ENCODE data around the gene NCAPD3. TPM values are rescaled to one million over a fixed set of nuclear protein-coding genes. Genes with fewer than 3 reads are reported as not detected.

NCAPD3 gene
- total and polyA plus RNA-seq, 2 donors (not counting 1 experiment from before 2014, with no cell fraction given) = 7.4 to 11.4 TPM

- TF ChIP-seq CTCF (conservative IDR thresholded peaks at IDR 0.05 in 1 of 2, IDR thresholded peaks at IDR 0.05 in 1 of 2; ENCODE audit: low read depth in 1 of 2, low read length in 2 of 2) = no peak
- TF ChIP-seq EZH2 (IDR thresholded peaks at IDR 0.05; ENCODE audit: low read length, missing control alignments) = no peak
- Histone ChIP-seq H3K9me3 (ENCODE audit: control insufficient read depth, insufficient read depth, low read depth, low read length) (no peaks in the 10 kb centered on the region), H4K20me1 (ENCODE audit: control insufficient read depth, extremely low read depth, insufficient read depth, low read length) (no peaks in the 10 kb centered on the region), H3K79me2 (ENCODE audit: control insufficient read depth, insufficient read depth, low read length) (no peaks in the 10 kb centered on the region), H3K9ac (ENCODE audit: insufficient read depth, low read length) (no peak overlapping the region), H2AFZ (ENCODE audit: low read length) (no peak overlapping the region), H3K27me3 (ENCODE audit: control insufficient read depth, insufficient read depth, low read length) (no peaks in the 10 kb centered on the region), H3K4me2 (ENCODE audit: extremely low read depth, insufficient read depth, low read length) (no peak overlapping the region), H3K4me1 (ENCODE audit: control insufficient read depth, extremely low read depth, insufficient read depth, low read length) (no peaks in the 10 kb centered on the region), H3K36me3 (ENCODE audit: control insufficient read depth, insufficient read depth, low read length) (peaks cover 5% of the 10 kb centered on the region), H3K4me3 (replicated peaks in 1 of 4; ENCODE audit: control extremely low read depth in 1 of 4, insufficient read depth in 1 of 4, low read depth in 3 of 4, low read length in 4 of 4) (no peak overlapping the region), H3K27ac (ENCODE audit: insufficient read depth, low read length) (no peak overlapping the region)
- DNase-seq (ENCODE audit: low read depth in 2 of 2) = no peak
Observed at GRCh38 chr11:134173296-134173695, 50.5 kb downstream of the NCAPD3 start.

- H3K79me2 ChIP-seq (ENCODE audit: control insufficient read depth, insufficient read depth, low read length) = no peaks in the 10 kb centered on the region
- no peaks in the 10 kb centered on the region for H3K4me1 ChIP-seq (ENCODE audit: control insufficient read depth, extremely low read depth, insufficient read depth, low read length)
- no peaks in the 10 kb centered on the region for H3K27me3 ChIP-seq (ENCODE audit: control insufficient read depth, insufficient read depth, low read length)
- peaks cover 5% of the 10 kb centered on the region for H3K36me3 ChIP-seq (ENCODE audit: control insufficient read depth, insufficient read depth, low read length)
- no peak for TF ChIP-seq EZH2 (IDR thresholded peaks at IDR 0.05; ENCODE audit: low read length, missing control alignments)
- no peak for TF ChIP-seq CTCF (conservative IDR thresholded peaks at IDR 0.05 in 1 of 2, IDR thresholded peaks at IDR 0.05 in 1 of 2; ENCODE audit: low read depth in 1 of 2, low read length in 2 of 2)
- H3K9me3 ChIP-seq (ENCODE audit: control insufficient read depth, insufficient read depth, low read depth, low read length) = no peaks in the 10 kb centered on the region
- no peak overlapping the region for H2AFZ ChIP-seq (ENCODE audit: low read length)
- H3K4me3 ChIP-seq (replicated peaks in 1 of 4; ENCODE audit: control extremely low read depth in 1 of 4, insufficient read depth in 1 of 4, low read depth in 3 of 4, low read length in 4 of 4) = no peak overlapping the region
- DNase-seq (ENCODE audit: low read depth in 2 of 2) = no peak
- H3K9ac ChIP-seq (ENCODE audit: insufficient read depth, low read length) = no peak overlapping the region
- no peaks in the 10 kb centered on the region for H4K20me1 ChIP-seq (ENCODE audit: control insufficient read depth, extremely low read depth, insufficient read depth, low read length)
- H3K27ac ChIP-seq (ENCODE audit: insufficient read depth, low read length) = no peak overlapping the region
- H3K4me2 ChIP-seq (ENCODE audit: extremely low read depth, insufficient read depth, low read length) = no peak overlapping the region
Observed at GRCh38 chr11:134171951-134172350, 51.8 kb downstream of the NCAPD3 start.

GRCh38 chr11:134170919-134171281 lies 52.9 kb downstream of the NCAPD3 start:
- no peak overlapping the region for H2AFZ ChIP-seq (ENCODE audit: low read length)
- peaks cover 5% of the 10 kb centered on the region for H3K36me3 ChIP-seq (ENCODE audit: control insufficient read depth, insufficient read depth, low read length)
- no peak overlapping the region for H3K27ac ChIP-seq (ENCODE audit: insufficient read depth, low read length)
- no peaks in the 10 kb centered on the region for H3K79me2 ChIP-seq (ENCODE audit: control insufficient read depth, insufficient read depth, low read length)
- H3K4me3 ChIP-seq (replicated peaks in 1 of 4; ENCODE audit: control extremely low read depth in 1 of 4, insufficient read depth in 1 of 4, low read depth in 3 of 4, low read length in 4 of 4) = no peak overlapping the region
- no peak overlapping the region for H3K9ac ChIP-seq (ENCODE audit: insufficient read depth, low read length)
- H4K20me1 ChIP-seq (ENCODE audit: control insufficient read depth, extremely low read depth, insufficient read depth, low read length) = no peaks in the 10 kb centered on the region
- H3K4me2 ChIP-seq (ENCODE audit: extremely low read depth, insufficient read depth, low read length) = no peak overlapping the region
- H3K27me3 ChIP-seq (ENCODE audit: control insufficient read depth, insufficient read depth, low read length) = no peaks in the 10 kb centered on the region
- no peaks in the 10 kb centered on the region for H3K9me3 ChIP-seq (ENCODE audit: control insufficient read depth, insufficient read depth, low read depth, low read length)
- TF ChIP-seq EZH2 (IDR thresholded peaks at IDR 0.05; ENCODE audit: low read length, missing control alignments) (no peak), CTCF (conservative IDR thresholded peaks at IDR 0.05 in 1 of 2, IDR thresholded peaks at IDR 0.05 in 1 of 2; ENCODE audit: low read depth in 1 of 2, low read length in 2 of 2) (no peak)
- H3K4me1 ChIP-seq (ENCODE audit: control insufficient read depth, extremely low read depth, insufficient read depth, low read length) = no peaks in the 10 kb centered on the region
- DNase-seq (ENCODE audit: low read depth in 2 of 2) = peak; percentile 9 to 34

Measured in fibroblast of lung (primary cell).